Activated effector memory CD4-positive, alpha-beta T cell treated with anti-CD3 and anti-CD28 coated beads, Interleukin-2, amount 50 U/mL, for 16 hours (primary cell): ENCODE results near the gene QRFPR.
"Not testable (repeated sequence)": the region's sequence is repeated elsewhere in the genome, so short reads cannot be mapped to it uniquely, and the experiment has no call there.

Experiments
- DNase-seq: peaks from one replicate; pipeline ENCODE4 v3.0.0-alpha.2; 2020

The QRFPR gene

GRCh38 chr4:121380776-121381462 is at the start of gene QRFPR:
QRFPR (minus strand) TSS chr4:121381018; CDS start chr4:121380647, 371 bp downstream.
- no peak for DNase-seq

GRCh38 chr4:121428721-121429120 is 47.9 kb upstream of the QRFPR start:
- no peak for DNase-seq

- no peak for DNase-seq
Measured at GRCh38 chr4:121421594-121421993, 40.8 kb upstream of the QRFPR start.

GRCh38 chr4:121411151-121411744 is 30.4 kb upstream of the QRFPR start:
- no peak for DNase-seq

GRCh38 chr4:121408567-121408966 is 27.7 kb upstream of the QRFPR start:
- DNase-seq, result not testable (repeated sequence)

- DNase-seq, result no peak
Measured at GRCh38 chr4:121400632-121401031, 19.8 kb upstream of the QRFPR start.

GRCh38 chr4:121397941-121398601 is 17.3 kb upstream of the QRFPR start:
- DNase-seq, result no peak

DNA sequence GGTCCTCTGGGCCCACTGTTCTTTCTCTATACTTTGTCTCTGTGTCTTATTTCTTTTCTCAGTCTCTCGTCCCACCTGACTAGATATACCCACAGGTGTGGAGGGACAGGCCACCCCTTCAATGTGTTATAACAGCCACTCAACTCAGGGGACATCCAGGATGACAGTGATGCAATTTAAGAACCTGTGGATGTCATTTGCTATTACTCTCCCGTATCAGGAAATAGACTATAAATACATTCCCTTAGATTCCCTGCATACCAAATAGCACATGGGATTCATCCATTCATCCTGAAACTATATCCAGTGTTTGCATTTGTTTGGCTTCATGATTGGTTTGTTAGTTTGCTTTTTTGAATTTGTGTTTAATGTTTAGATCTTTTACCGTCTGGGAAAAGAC is 16.6 kb upstream of the QRFPR start:
- no peak for DNase-seq

GRCh38 chr4:121392426-121393086 is 11.7 kb upstream of the QRFPR start:
- DNase-seq, result no peak

GRCh38 chr4:121390335-121390734 is 9.5 kb upstream of the QRFPR start:
- no peak for DNase-seq

- DNase-seq, result no peak
Measured at GRCh38 chr4:121379276-121379675, 1.5 kb downstream of the QRFPR start.

DNA sequence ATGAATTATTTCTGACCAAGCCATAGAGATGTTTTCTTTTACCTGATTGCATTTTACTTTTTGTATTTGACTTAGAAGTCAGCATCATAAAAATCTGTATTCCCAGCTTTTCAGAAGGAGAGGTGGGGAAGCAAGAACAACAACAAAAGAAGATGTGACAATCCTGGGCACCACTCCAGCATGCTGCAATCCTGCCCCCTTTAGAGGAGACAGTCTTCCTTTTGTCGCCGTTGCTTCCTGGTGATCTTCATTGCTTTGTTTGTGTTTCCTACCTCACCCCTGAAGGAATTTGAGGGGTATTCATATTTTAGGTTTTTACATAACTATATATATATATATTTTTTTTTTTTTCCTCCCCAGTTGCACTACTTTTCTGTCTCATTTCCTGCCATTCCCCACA is 3.7 kb downstream of the QRFPR start:
- DNase-seq, result no peak

- DNase-seq, result no peak
Measured at GRCh38 chr4:121376556-121376955, 4.3 kb downstream of the QRFPR start.

GRCh38 chr4:121376097-121376496 is 4.7 kb downstream of the QRFPR start:
- no peak for DNase-seq

- no peak for DNase-seq
Measured at GRCh38 chr4:121375262-121375661, 5.6 kb downstream of the QRFPR start.

DNA sequence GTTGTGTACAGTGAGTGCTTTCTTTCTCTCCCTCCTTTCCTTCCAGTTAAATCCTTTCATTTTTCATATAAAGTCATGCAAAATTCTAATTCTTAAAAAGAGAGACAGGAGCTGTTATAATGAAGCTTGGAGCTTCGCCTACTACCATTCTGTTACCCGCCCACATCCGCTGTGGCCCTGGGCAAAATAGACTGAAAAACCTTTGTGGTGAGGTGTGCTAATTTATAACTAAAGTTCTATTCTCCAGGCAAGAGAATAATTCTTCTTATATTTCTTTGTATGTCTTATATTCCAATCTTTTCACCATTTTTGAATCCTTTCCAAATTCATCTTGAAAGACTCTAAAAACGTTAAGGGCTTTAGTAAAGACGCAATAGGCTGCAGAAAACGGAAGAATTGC is 7.0 kb downstream of the QRFPR start:
- DNase-seq, result no peak

DNA sequence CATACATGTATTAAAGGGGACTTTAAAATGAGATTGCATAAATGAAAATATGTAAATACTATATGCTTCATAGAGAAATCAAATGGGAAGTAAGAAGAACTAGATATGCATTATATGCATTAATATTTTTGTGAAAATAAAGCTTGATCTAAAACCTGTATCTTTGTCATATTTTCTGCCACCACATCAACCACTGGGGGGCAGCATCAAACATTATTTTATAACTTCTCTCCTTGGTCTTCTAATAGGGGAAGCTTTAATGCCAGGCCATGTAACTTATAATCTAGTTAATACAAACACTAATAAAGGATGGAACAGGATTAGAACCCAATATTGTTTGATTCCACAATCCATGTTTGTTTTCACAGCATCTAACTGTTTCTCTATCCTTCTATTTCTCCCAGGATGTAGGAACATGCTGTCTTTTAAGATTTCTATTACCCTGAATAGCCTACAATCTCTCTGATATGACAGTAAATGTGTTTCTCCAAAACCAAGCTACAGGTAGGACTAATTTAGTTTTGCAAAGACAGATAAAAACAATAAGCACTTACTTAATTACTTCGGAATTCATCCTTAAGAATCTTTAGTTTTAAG is 10.0 kb downstream of the QRFPR start:
- DNase-seq, result no peak

- DNase-seq, result no peak
Measured at GRCh38 chr4:121360495-121360894, 20.3 kb downstream of the QRFPR start.

- no peak for DNase-seq
Measured at GRCh38 chr4:121358473-121358872, 22.3 kb downstream of the QRFPR start.

- no peak for DNase-seq
Measured at GRCh38 chr4:121353213-121353612, 27.6 kb downstream of the QRFPR start.

DNA sequence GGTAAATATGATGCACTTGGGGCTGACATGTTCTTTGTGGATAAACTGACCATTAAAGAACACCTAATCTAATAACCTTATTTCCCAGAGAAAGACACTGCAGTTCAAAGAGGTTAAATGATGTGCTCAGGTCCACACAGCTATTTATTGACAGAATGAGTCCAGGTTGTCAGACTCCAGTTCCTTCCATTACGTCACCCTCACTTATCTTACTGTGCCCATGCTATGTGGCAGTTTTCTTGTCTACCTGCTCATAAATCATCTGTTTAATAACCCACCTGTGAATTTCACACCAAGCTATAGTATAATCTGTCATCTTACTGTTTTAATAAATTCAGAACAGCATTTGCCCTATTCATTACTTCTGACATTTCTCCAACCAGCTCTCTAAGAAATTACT is 36.7 kb downstream of the QRFPR start:
- DNase-seq, result no peak

GRCh38 chr4:121340247-121340646 is 40.6 kb downstream of the QRFPR start:
- no peak for DNase-seq

DNA sequence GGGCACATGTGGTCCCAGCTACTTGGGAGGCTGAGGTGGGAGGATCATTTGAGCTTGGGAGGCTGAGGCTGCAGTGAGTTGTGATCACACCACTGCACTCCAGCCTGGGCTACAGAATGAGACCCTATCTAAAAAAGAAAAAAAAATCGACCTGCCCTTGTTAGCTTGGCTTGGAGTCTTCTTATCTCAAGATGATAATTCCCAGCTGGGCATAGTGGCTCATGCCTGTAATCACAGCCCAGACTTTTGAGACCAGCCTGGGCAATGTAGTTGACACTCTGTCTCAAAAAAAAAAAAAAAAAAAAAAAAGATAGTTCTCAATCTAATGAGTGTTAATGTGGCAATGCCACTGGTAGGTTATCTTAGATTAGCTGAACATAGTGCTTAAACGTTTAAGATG is 41.0 kb downstream of the QRFPR start:
- no peak for DNase-seq
